Common myeloid progenitor, CD34-positive (primary cell): Measurements from ENCODE around the gene RLN3.
"Not testable (repeated sequence)": the region's sequence is repeated elsewhere in the genome, so short reads cannot be mapped to it uniquely, and the experiment has no call there.

Source experiments
- CTCF ChIA-PET: fragments of 350-600 bp; sonication (Branson Sonifier 250); formaldehyde crosslinking; loops from one replicate; lab custom pipeline; 2021; ENCODE audit warnings: antibody characterized with exemption; lab: Charles Lee
- POLR2A ChIA-PET: fragments of 350-600 bp; sonication (Branson Sonifier 250); formaldehyde crosslinking; loops from one replicate; lab custom pipeline; 2021; ENCODE audit warnings: antibody characterized with exemption; lab: Charles Lee
- DNase-seq, 3 donors: peaks; one replicate each; pipeline versions ENCODE4 v3.0.0 to v3.0.0-alpha.2; 2013
- H3K27ac ChIP-seq, 2 experiments: 1 replicate in 1 of 2; 2 replicates in 1 of 2; pipeline ENCODE4 v1.7.0; 2013; ENCODE audit warnings: inconsistent platforms in 2 of 2, low read length in 2 of 2, mild to moderate bottlenecking in 2 of 2, low read depth in 1 of 2, moderate library complexity in 1 of 2; ENCODE audit not compliant: severe bottlenecking in 2 of 2, insufficient read depth in 1 of 2, poor library complexity in 1 of 2
- H3K27me3 ChIP-seq, 5 experiments: replicated peaks in 2 of 5; 1 replicate in 3 of 5; 2 replicates in 2 of 5; pipeline versions ENCODE4 v1.6.1 to v1.7.0; 2013; ENCODE audit warnings: low read length in 4 of 5, mild to moderate bottlenecking in 2 of 5, moderate library complexity in 2 of 5, inconsistent platforms in 1 of 5; ENCODE audit not compliant: insufficient read depth in 5 of 5, control insufficient read depth in 4 of 5
- H3K36me3 ChIP-seq, 4 experiments: 1 replicate in 2 of 4; 2 replicates in 2 of 4; pipeline versions ENCODE4 v1.6.1 to v1.7.0; 2013; ENCODE audit warnings: low read length in 3 of 4, control low read depth in 1 of 4, mild to moderate bottlenecking in 1 of 4; ENCODE audit not compliant: control insufficient read depth in 4 of 4, insufficient read depth in 4 of 4
- H3K4me1 ChIP-seq, 4 experiments: 1 replicate in 3 of 4; 2 replicates in 1 of 4; pipeline versions ENCODE4 v1.6.1 to v1.7.1; 2013; ENCODE audit warnings: low read length in 3 of 4, mild to moderate bottlenecking in 3 of 4, control low read depth in 1 of 4, inconsistent platforms in 1 of 4, moderate library complexity in 1 of 4; ENCODE audit not compliant: control insufficient read depth in 4 of 4, insufficient read depth in 4 of 4; ENCODE audit errors: control extremely low read depth in 1 of 4
- H3K4me3 ChIP-seq, 7 experiments: 1 replicate in 4 of 7; 2 replicates in 3 of 7; pipeline versions ENCODE4 v1.5.1 to v1.7.0; 2013; ENCODE audit warnings: mild to moderate bottlenecking in 7 of 7, low read length in 6 of 7, moderate library complexity in 6 of 7, inconsistent platforms in 2 of 7, low read depth in 2 of 7, control low read depth in 1 of 7; ENCODE audit not compliant: insufficient read depth in 4 of 7, control insufficient read depth in 1 of 7; ENCODE audit errors: extremely low read depth in 1 of 7
- H3K9me3 ChIP-seq, 5 experiments: 1 replicate in 4 of 5; 2 replicates in 1 of 5; pipeline versions ENCODE4 v1.6.1 to v1.7.1; 2013; ENCODE audit warnings: low read length in 4 of 5, mild to moderate bottlenecking in 2 of 5, inconsistent platforms in 1 of 5, low read depth in 1 of 5, moderate library complexity in 1 of 5; ENCODE audit not compliant: control insufficient read depth in 4 of 5, insufficient read depth in 2 of 5; ENCODE audit errors: control extremely low read depth in 1 of 5
- WGBS: methylation state at CpG from one replicate; pipeline ENCODE4 v1.1.5; 2013; ENCODE audit not compliant: insufficient coverage; 5-methylcytosine and 5-hydroxymethylcytosine counted together

Gene RLN3

GRCh38 chr19:14042659-14043608, 15.0 kb downstream of the RLN3 start:
- not testable (repeated sequence) for H3K27me3 ChIP-seq
- DNase-seq = peak; percentile 84 to 87 (median 86)

GRCh38 chr19:14047866-14048265, 19.9 kb downstream of the RLN3 start:
- H3K27ac ChIP-seq, H3K27me3 ChIP-seq, DNase-seq, POLR2A ChIA-PET, H3K9me3 ChIP-seq, H3K4me1 ChIP-seq, H3K4me3 ChIP-seq: not testable (repeated sequence)
- WGBS = 100% methylated on average over 6 of the region's 10 CpGs
- H3K36me3 ChIP-seq = peaks cover 0 to 52% (median 38%) of the 10 kb centered on the region in 4 experiments
- CTCF ChIA-PET = interaction anchor here (0.8 to 6.3 kb wide), 13 partner anchors 8 to 167 kb away, joined by 3 to 46 read pairs (median 4); partner anchors contain the start of genes IL27RA and PALM3

More at GRCh38 chr19:14042659-14043608, 15.0 kb downstream of the RLN3 start:
- Histone ChIP-seq H3K36me3 (peaks cover 5 to 37% (median 20%) of the 10 kb centered on the region in 4 experiments), H3K27ac (peak overlapping the region; percentile 61 to 87)
- not testable (repeated sequence) for H3K4me1 ChIP-seq, H3K4me3 ChIP-seq, H3K9me3 ChIP-seq
- ChIA-PET POLR2A (interaction anchor here (0.5 to 1.1 kb wide), 5 partner anchors 11 to 359 kb away, joined by 3 to 5 read pairs (median 3); partner anchors contain the start of gene IL27RA), CTCF (interaction anchor here (0.6 to 2.9 kb wide), 24 partner anchors 9 to 298 kb away, joined by 3 to 22 read pairs (median 4); partner anchors contain the start of genes IL27RA and RLN3)
- 74% methylated on average over 9 of the region's 19 CpGs for WGBS

GRCh38 chr19:14048443-14049153, 20.6 kb downstream of the RLN3 start:
- H3K9me3 ChIP-seq = no peaks in the 10 kb centered on the region
- peaks cover 0 to 59% (median 38%) of the 10 kb centered on the region in 4 experiments for H3K36me3 ChIP-seq
- ChIA-PET POLR2A (no interaction called here), CTCF (interaction anchor here (0.6 to 6.3 kb wide), 17 partner anchors 9 to 370 kb away, joined by 3 to 46 read pairs (median 4); partner anchors contain the start of genes DDX39A, IL27RA and PALM3)
- WGBS = 100% methylated on average over 2 of the region's 8 CpGs
- peaks cover 0 to 3% (median 1%) of the 10 kb centered on the region in 4 experiments for H3K4me1 ChIP-seq
- no peaks in the 10 kb centered on the region for H3K27me3 ChIP-seq
- no peak overlapping the region for H3K27ac ChIP-seq
- H3K4me3 ChIP-seq = no peak overlapping the region
- peak; percentile 64 to 79 (median 70) for DNase-seq

GRCh38 chr19:14050512-14050911, 22.6 kb downstream of the RLN3 start:
- H3K27me3 ChIP-seq = peaks cover 0 to 4% (median 0%) of the 10 kb centered on the region in 5 experiments
- peaks cover 0 to 3% (median 3%) of the 10 kb centered on the region in 4 experiments for H3K4me1 ChIP-seq
- CTCF ChIA-PET = interaction anchor here (1.0 to 6.3 kb wide), 5 partner anchors 10 to 169 kb away, joined by 3 to 46 read pairs (median 5); partner anchors contain the start of gene PALM3
- H3K27ac ChIP-seq = no peak overlapping the region
- no peaks in the 10 kb centered on the region for H3K9me3 ChIP-seq
- POLR2A ChIA-PET = interaction anchor here (0.6 kb wide), 1 partner anchor 18 kb away, joined by 3 read pairs; no protein-coding TSS in a partner anchor
- DNase-seq = no peak
- no peak overlapping the region for H3K4me3 ChIP-seq
- H3K36me3 ChIP-seq = peaks cover 0 to 54% (median 37%) of the 10 kb centered on the region in 4 experiments
- WGBS = no CpG with 5 or more reads among the region's 4 CpGs

- ChIA-PET POLR2A (interaction anchor here (0.6 kb wide), 1 partner anchor 18 kb away, joined by 3 read pairs; no protein-coding TSS in a partner anchor), CTCF (interaction anchor here (0.6 to 6.3 kb wide), 6 partner anchors 8 to 158 kb away, joined by 3 to 46 read pairs (median 5); partner anchors contain the start of gene PALM3)
- not testable (repeated sequence) for H3K4me3 ChIP-seq, H3K27ac ChIP-seq, DNase-seq, H3K4me1 ChIP-seq, H3K27me3 ChIP-seq, H3K9me3 ChIP-seq
- WGBS = 96% methylated on average over 8 of the region's 11 CpGs
- peaks cover 0 to 52% (median 36%) of the 10 kb centered on the region in 4 experiments for H3K36me3 ChIP-seq
These were observed 23.0 kb downstream of the RLN3 start for GRCh38 chr19:14050961-14051360.

GRCh38 chr19:14051980-14052379, 24.0 kb downstream of the RLN3 start:
- Histone ChIP-seq H3K27me3 (peaks cover 0 to 14% (median 0%) of the 10 kb centered on the region in 5 experiments), H3K4me1 (peaks cover 0 to 3% (median 2%) of the 10 kb centered on the region in 4 experiments), H3K27ac (no peak overlapping the region), H3K9me3 (no peaks in the 10 kb centered on the region), H3K36me3 (peaks cover 0 to 47% (median 31%) of the 10 kb centered on the region in 4 experiments), H3K4me3 (no peak overlapping the region)
- ChIA-PET CTCF (interaction anchor here (1.3 to 6.3 kb wide), 5 partner anchors 8 to 134 kb away, joined by 3 to 46 read pairs (median 7); partner anchors contain the start of gene PALM3), POLR2A (interaction anchor here (0.6 kb wide), 1 partner anchor 121 kb away, joined by 3 read pairs; no protein-coding TSS in a partner anchor)
- no peak for DNase-seq
- 85% methylated on average over 3 of the region's 9 CpGs for WGBS
